IMR-90 (cell line): ENCODE data around the gene CYP21A2.

Source experiments
- CTCF ChIP-seq: conservative IDR thresholded peaks from 2 replicates; pipeline ENCODE4 v1.5.1; 2012; ENCODE audit warnings: mild to moderate bottlenecking, low read depth, low read length, improper control_type of control experiment
- RFX5 ChIP-seq: IDR thresholded peaks from 2 replicates; pipeline ENCODE4 v1.8.0; 2012; ENCODE audit warnings: low read depth, mild to moderate bottlenecking, low read length, moderate library complexity

GRCh38 chr6:32085759-32086459, 47.7 kb downstream of the CYP21A2 start:
- TF ChIP-seq CTCF = no peak
- no peak for TF ChIP-seq RFX5
